H1 (cell line): ENCODE results near the gene ABCF3. TPM values are rescaled to one million over a fixed set of nuclear protein-coding genes. Genes with fewer than 3 reads are reported as not detected.

Experiments
- CTCF ChIA-PET: fragments of 300-600 bp; sonication (Branson Sonifier 250); formaldehyde crosslinking; loops from one replicate; lab custom pipeline; 2021; ENCODE audit not compliant: partially characterized antibody; lab: Charles Lee
- POLR2A ChIA-PET: fragments of 300-600 bp; sonication (Branson Sonifier 250); formaldehyde crosslinking; loops from one replicate; lab custom pipeline; 2021; ENCODE audit warnings: inconsistent platforms; ENCODE audit not compliant: partially characterized antibody; lab: Charles Lee
- DNase-seq, 2 experiments: peaks; one replicate each; pipeline versions ENCODE4 v3.0.0 to v3.0.0-alpha.2; 2010 to 2022; ENCODE audit warnings: low spot score in 2 of 2, low read depth in 1 of 2, mixed read lengths in 1 of 2
- FAIRE-seq: peaks from 2 replicates; lab custom pipeline; 2011; peaks lifted over from hg19 to GRCh38; lab: Jason Lieb, UNC
- H2AFZ ChIP-seq: 2 replicates; pipeline ENCODE4 v1.8.1; 2012; ENCODE audit warnings: low read length, inconsistent platforms
- H2AK5ac ChIP-seq: 2 replicates; pipeline ENCODE4 v1.6.1; 2013; ENCODE audit warnings: low read depth, low read length
- H2BK120ac ChIP-seq: replicated peaks from 2 replicates; pipeline ENCODE3; 2013; ENCODE audit warnings: low read depth, low read length, inconsistent platforms
- H2BK12ac ChIP-seq: 2 replicates; pipeline ENCODE4 v1.6.1; 2013; ENCODE audit warnings: low read depth, low read length
- H2BK15ac ChIP-seq: 2 replicates; pipeline ENCODE4 v1.6.1; 2013; ENCODE audit warnings: low read length
- H2BK20ac ChIP-seq: 2 replicates; pipeline ENCODE4 v1.6.1; 2013; ENCODE audit warnings: low read length
- H2BK5ac ChIP-seq: 2 replicates; pipeline ENCODE4 v1.6.1; 2013; ENCODE audit warnings: low read depth, low read length
- H3K14ac ChIP-seq: 2 replicates; pipeline ENCODE4 v1.6.1; 2013; ENCODE audit warnings: inconsistent platforms; ENCODE audit not compliant: insufficient read length
- H3K18ac ChIP-seq: 2 replicates; pipeline ENCODE4 v1.6.1; 2013; ENCODE audit warnings: low read length; ENCODE audit errors: extremely low read depth
- H3K23ac ChIP-seq: 2 replicates; pipeline ENCODE4 v1.6.1; 2013; ENCODE audit warnings: inconsistent platforms; ENCODE audit not compliant: insufficient read length
- H3K23me2 ChIP-seq: 2 replicates; pipeline ENCODE4 v1.6.1; 2013; ENCODE audit warnings: low read depth, low read length
- H3K27ac ChIP-seq: 2 replicates; pipeline ENCODE4 v1.6.1; 2011; ENCODE audit warnings: low read depth, low read length, inconsistent platforms
- H3K27me3 ChIP-seq, 4 experiments: replicated peaks in 1 of 4; 1 replicate in 1 of 4; 2 replicates in 3 of 4; pipeline versions ENCODE4 v1.6.1 to v1.8.1; 2011 to 2013; ENCODE audit warnings: low read length in 3 of 4, mild to moderate bottlenecking in 3 of 4, inconsistent platforms in 2 of 4, mixed read lengths in 2 of 4, moderate library complexity in 1 of 4; ENCODE audit not compliant: control insufficient read depth in 3 of 4, insufficient read depth in 3 of 4; ENCODE audit errors: extremely low read depth in 1 of 4
- H3K36me3 ChIP-seq, 4 experiments: 2 replicates each; pipeline versions ENCODE4 v1.6.1 to v1.8.1; 2011 to 2013; ENCODE audit warnings: mild to moderate bottlenecking in 4 of 4, low read length in 3 of 4, moderate library complexity in 2 of 4, control low read depth in 1 of 4, inconsistent platforms in 1 of 4; ENCODE audit not compliant: insufficient read depth in 4 of 4, control insufficient read depth in 2 of 4
- H3K4ac ChIP-seq: replicated peaks from 2 replicates; pipeline ENCODE3; 2013; ENCODE audit warnings: low read length, low read depth, mixed read lengths, inconsistent platforms; ENCODE audit not compliant: insufficient read length
- H3K4me1 ChIP-seq, 4 experiments: replicated peaks in 1 of 4; 1 replicate in 1 of 4; 2 replicates in 3 of 4; pipeline versions ENCODE4 v1.6.1 to v1.8.1; 2011 to 2013; ENCODE audit warnings: low read length in 3 of 4, inconsistent platforms in 2 of 4, mixed read lengths in 1 of 4; ENCODE audit not compliant: insufficient read depth in 4 of 4, control insufficient read depth in 3 of 4
- H3K4me2 ChIP-seq, 2 experiments: 2 replicates each; pipeline versions ENCODE4 v1.6.1 to v1.8.1; 2011 to 2013; ENCODE audit warnings: low read depth in 2 of 2, low read length in 2 of 2, control low read depth in 1 of 2, inconsistent platforms in 1 of 2, mild to moderate bottlenecking in 1 of 2; ENCODE audit not compliant: insufficient read depth in 1 of 2
- H3K4me3 ChIP-seq, 4 experiments: fragments of 200-600, 300-600 bp in 1 of 4; sonication (generic), shearing (Covaris generic), sonication (Bioruptor Twin) in 1 of 4; 2 replicates each; pipeline versions ENCODE4 v1.5.1 to v1.8.1; 2011 to 2016; ENCODE audit warnings: low read length in 4 of 4, low read depth in 3 of 4, control low read depth in 2 of 4, inconsistent platforms in 2 of 4, mild to moderate bottlenecking in 2 of 4, mixed read lengths in 1 of 4, moderate library complexity in 1 of 4; ENCODE audit not compliant: insufficient read depth in 2 of 4; ENCODE audit errors: extremely low read depth in 1 of 4
- H3K56ac ChIP-seq: replicated peaks from 2 replicates; pipeline ENCODE3; 2013; ENCODE audit warnings: low read depth, mild to moderate bottlenecking, mixed read lengths, low read length, inconsistent platforms; ENCODE audit not compliant: insufficient read length
- H3K79me1 ChIP-seq: 2 replicates; pipeline ENCODE4 v1.6.1; 2013; ENCODE audit warnings: low read depth, low read length, control low read depth
- H3K79me2 ChIP-seq, 2 experiments: 2 replicates each; pipeline versions ENCODE4 v1.6.1 to v1.8.1; 2012 to 2013; ENCODE audit warnings: low read length in 2 of 2, mild to moderate bottlenecking in 2 of 2, inconsistent platforms in 1 of 2; ENCODE audit not compliant: insufficient read depth in 2 of 2, control insufficient read depth in 1 of 2
- H3K9ac ChIP-seq, 4 experiments: replicated peaks in 1 of 4; 1 replicate in 1 of 4; 2 replicates in 3 of 4; pipeline versions ENCODE4 v1.6.1 to v1.8.1; 2011 to 2013; ENCODE audit warnings: low read depth in 3 of 4, low read length in 3 of 4, control low read depth in 2 of 4, mild to moderate bottlenecking in 2 of 4, moderate library complexity in 2 of 4, inconsistent platforms in 1 of 4; ENCODE audit errors: extremely low read depth in 1 of 4
- H3K9me3 ChIP-seq, 2 experiments: 2 replicates each; pipeline versions ENCODE4 v1.6.1 to v1.8.1; 2012 to 2013; ENCODE audit warnings: mild to moderate bottlenecking in 2 of 2, moderate library complexity in 2 of 2, control low read depth in 1 of 2, inconsistent platforms in 1 of 2, low read depth in 1 of 2, low read length in 1 of 2, mixed read lengths in 1 of 2; ENCODE audit not compliant: insufficient read depth in 2 of 2
- H4K20me1 ChIP-seq, 2 experiments: replicated peaks in 1 of 2; 2 replicates each; pipeline versions ENCODE3 to v1.8.1; 2011 to 2013; ENCODE audit warnings: inconsistent platforms in 2 of 2, low read length in 2 of 2, mild to moderate bottlenecking in 1 of 2; ENCODE audit not compliant: insufficient read depth in 2 of 2, control insufficient read depth in 1 of 2
- H4K5ac ChIP-seq: 2 replicates; pipeline ENCODE4 v1.6.1; 2013; ENCODE audit warnings: low read length, low read depth, mixed read lengths, inconsistent platforms; ENCODE audit not compliant: insufficient read length
- H4K8ac ChIP-seq: 2 replicates; pipeline ENCODE4 v1.8.0; 2013; ENCODE audit warnings: mild to moderate bottlenecking, moderate library complexity, low read length, inconsistent platforms; ENCODE audit not compliant: insufficient read depth; ENCODE audit errors: extremely low read depth
- H4K91ac ChIP-seq: replicated peaks from 2 replicates; pipeline ENCODE3; 2013; ENCODE audit warnings: low read length, mixed read lengths, inconsistent platforms; ENCODE audit not compliant: insufficient read length
- ATF3 ChIP-seq: IDR thresholded peaks from 2 replicates; pipeline ENCODE4 v1.6.1; 2011; ENCODE audit warnings: low read depth, mild to moderate bottlenecking, low read length; ENCODE audit not compliant: insufficient read depth
- BACH1 ChIP-seq: IDR thresholded peaks from 2 replicates; pipeline ENCODE4 v1.6.1; 2012; ENCODE audit warnings: low read length, improper control_type of control experiment
- CEBPB ChIP-seq: IDR thresholded peaks from 2 replicates; pipeline ENCODE4 v1.6.1; 2012; ENCODE audit warnings: low read depth, low read length
- CHD2 ChIP-seq: IDR thresholded peaks from 2 replicates; pipeline ENCODE4 v1.6.1; 2012; ENCODE audit warnings: low read length, improper control_type of control experiment
- FOSL1 ChIP-seq: IDR thresholded peaks from 2 replicates; pipeline ENCODE4 v1.6.1; 2011; ENCODE audit warnings: mild to moderate bottlenecking, low read depth, low read length, moderate library complexity; ENCODE audit not compliant: insufficient read depth
- HDAC2 ChIP-seq, 2 experiments: fragments of 300-600 bp in 1 of 2; sonication (generic) in 1 of 2; IDR thresholded peaks; 2 replicates each; pipeline ENCODE4 v1.6.1; 2011 to 2012; ENCODE audit warnings: low read depth in 2 of 2, low read length in 2 of 2, mild to moderate bottlenecking in 2 of 2, moderate library complexity in 2 of 2, borderline replicate concordance in 1 of 2, inconsistent platforms in 1 of 2
- HDAC6 ChIP-seq: IDR thresholded peaks from one replicate; pipeline ENCODE4 v1.7.1; 2012; ENCODE audit warnings: low read depth, mild to moderate bottlenecking, inconsistent platforms, low read length, moderate library complexity
- MAX ChIP-seq: IDR thresholded peaks from 2 replicates; pipeline ENCODE4 v1.6.1; 2012; ENCODE audit warnings: inconsistent platforms
- SRF ChIP-seq: IDR thresholded peaks from 2 replicates; pipeline ENCODE4 v1.6.1; 2011; ENCODE audit warnings: mild to moderate bottlenecking, low read depth, low read length, moderate library complexity
- TAF1 ChIP-seq: IDR thresholded peaks from 2 replicates; pipeline ENCODE4 v1.6.1; 2011; ENCODE audit warnings: mild to moderate bottlenecking, low read depth, low read length
- TBP ChIP-seq: IDR thresholded peaks from 2 replicates; pipeline ENCODE4 v1.6.1; 2011; ENCODE audit warnings: low read depth, low read length, improper control_type of control experiment
- YY1 ChIP-seq: IDR thresholded peaks from 2 replicates; pipeline ENCODE4 v1.6.1; 2011; ENCODE audit warnings: low read depth, mild to moderate bottlenecking, low read length
- ZNF274 ChIP-seq: IDR thresholded peaks from 2 replicates; pipeline ENCODE4 v1.7.0; 2012; ENCODE audit warnings: low read length, borderline replicate concordance; ENCODE audit errors: extremely low read depth
- WGBS, 2 experiments: shearing (Covaris generic) in 1 of 2; methylation state at CpG; one replicate each; pipeline versions ENCODE4 v1.1.6 to v1.1.7; 2013 to 2015; ENCODE audit warnings: low lambda C conversion rate in 2 of 2, mixed read lengths in 2 of 2, inconsistent platforms in 1 of 2, low coverage in 1 of 2, missing lambda C conversion rate in 1 of 2; ENCODE audit not compliant: insufficient replicate concordance in 2 of 2, insufficient coverage in 1 of 2, insufficient read length in 1 of 2; ENCODE audit errors: extremely low coverage in 1 of 2, missing lambda C conversion rate in 1 of 2; 5-methylcytosine and 5-hydroxymethylcytosine counted together
- polyA plus RNA-seq, 7 experiments: library from polyadenylated mRNA; depleted of rRNA in 3 of 7; stranded (reverse) in 5 of 7; unstranded in 2 of 7; fragments of >200 nt in 5 of 7; fragments of 200-250 nt in 2 of 7; gene quantifications; 1 replicate in 5 of 7; 2 replicates in 1 of 7; 4 replicates in 1 of 7; pipeline versions ENCODE4 v1.2.1 to v1.2.3, GENCODE V29; 2011 to 2013; ENCODE audit warnings: missing spikeins in 2 of 7, mixed read lengths in 2 of 7
- total RNA-seq: library from RNA; stranded (reverse); fragmentation: NEBNext Ultra II Directional; extraction: Animal tissue kit (Norgen Biotek cat#: 25700); gene quantifications from 2 replicates; pipeline ENCODE4 v1.2.1, GENCODE V29; 2021

The ABCF3 gene
- total and polyA plus RNA-seq, 2 of the 8 experiments (the other 6 are each of a cell fraction or from before 2014, with no cell fraction given): 51.6 to 57.8 TPM

- Histone ChIP-seq H3K36me3 (peaks cover 0 to 15% (median 6%) of the 10 kb centered on the region in 4 experiments; a peak in 6 of 8 replicates), H2AK5ac (no peak overlapping the region), H3K79me1 (0 out of 2 replicates have a peak, but pooled peaks cover under 1% of the 10 kb centered on the region), H3K4me1 (no peaks in the 10 kb centered on the region), H2BK120ac (no peak overlapping the region), H2AFZ (no peak overlapping the region), H4K91ac (no peak overlapping the region), H3K23me2 (no peaks in the 10 kb centered on the region), H3K4ac (no peak overlapping the region), H3K56ac (no peak overlapping the region), H4K20me1 (no peaks in the 10 kb centered on the region), H3K79me2 (no peaks in the 10 kb centered on the region; a peak in 1 of 4 replicates), H3K27me3 (no peaks in the 10 kb centered on the region), H2BK5ac (no peak overlapping the region), H3K9ac (no peak overlapping the region), H2BK12ac (no peak overlapping the region), H3K9me3 (no peaks in the 10 kb centered on the region), H3K14ac (no peak overlapping the region), H4K5ac (no peak overlapping the region), H2BK15ac (no peak overlapping the region), H3K4me2 (no peak overlapping the region), H3K18ac (no peak overlapping the region), H4K8ac (no peak overlapping the region), H3K4me3 (no peak overlapping the region), H3K23ac (no peak overlapping the region), H2BK20ac (no peak overlapping the region), H3K27ac (no peak overlapping the region)
- no peak for DNase-seq
- CTCF ChIA-PET: interaction anchor here (0.6 to 2.0 kb wide), 7 partner anchors 24 to 875 kb away, joined by 3 to 7 read pairs (median 3); no protein-coding TSS in a partner anchor
- POLR2A ChIA-PET: interaction anchor here (0.9 to 1.5 kb wide), 6 partner anchors 14 to 188 kb away, joined by 3 to 6 read pairs (median 4); partner anchors contain the start of genes ABCF3, AP2M1, EIF2B5 and FAM131A
- FAIRE-seq: no peak
- WGBS, 2 experiments: 86% methylated on average over 6 of the region's 6 CpGs; no CpG with 5 or more reads in 1 of the 2 experiments
- TF ChIP-seq YY1 (no peak), ZNF274 (no peak), ATF3 (no peak), HDAC2 (IDR thresholded peaks at IDR 0.05; ENCODE audit: borderline replicate concordance in 1 of 2, low read depth in 2 of 2, low read length in 2 of 2) (no peak), TAF1 (no peak), CHD2 (no peak), BACH1 (no peak), TBP (no peak), HDAC6 (no peak), MAX (no peak), SRF (no peak), CEBPB (no peak), FOSL1 (no peak)
Measured at GRCh38 chr3:184149123-184149522, 36.9 kb upstream of the ABCF3 start.
